Measurements from ENCODE around the gene FAM50B.

FAM50B gene

DNA sequence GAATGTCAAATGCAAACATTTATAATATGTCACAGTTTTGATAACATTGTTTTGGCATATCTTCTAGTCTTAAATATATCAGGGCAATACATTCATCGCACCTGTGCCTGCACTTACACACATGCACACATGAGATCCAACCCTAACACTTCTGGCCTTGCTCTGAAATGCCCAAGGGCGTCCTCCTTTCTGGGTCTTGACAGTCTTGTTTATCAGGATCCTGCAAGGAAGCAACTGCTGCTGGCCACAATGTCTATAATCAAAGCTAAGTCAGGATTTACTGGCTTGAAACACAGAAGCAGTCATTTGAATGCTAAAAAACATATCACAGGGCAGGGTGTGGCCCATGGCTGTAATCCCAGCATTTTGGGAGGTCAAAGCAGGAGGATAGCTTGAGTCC is 32.9 kb upstream of the FAM50B start:
- POLR2A ChIA-PET, result no interaction called here
- no peak for TF ChIP-seq ZNF19 (tag by site-specific recombination; IDR thresholded peaks at IDR 0.05; ENCODE audit: low read depth)
- no peak for TF ChIP-seq EGR2 (tag by site-specific recombination; IDR thresholded peaks at IDR 0.05; ENCODE audit: low read depth)
- TF ChIP-seq ZNF335 (tag by site-specific recombination; conservative IDR thresholded peaks at IDR 0.05), result no peak
- TF ChIP-seq ZNF555 (tag by site-specific recombination; conservative IDR thresholded peaks at IDR 0.05), result no peak
- TF ChIP-seq, protein P1, sequence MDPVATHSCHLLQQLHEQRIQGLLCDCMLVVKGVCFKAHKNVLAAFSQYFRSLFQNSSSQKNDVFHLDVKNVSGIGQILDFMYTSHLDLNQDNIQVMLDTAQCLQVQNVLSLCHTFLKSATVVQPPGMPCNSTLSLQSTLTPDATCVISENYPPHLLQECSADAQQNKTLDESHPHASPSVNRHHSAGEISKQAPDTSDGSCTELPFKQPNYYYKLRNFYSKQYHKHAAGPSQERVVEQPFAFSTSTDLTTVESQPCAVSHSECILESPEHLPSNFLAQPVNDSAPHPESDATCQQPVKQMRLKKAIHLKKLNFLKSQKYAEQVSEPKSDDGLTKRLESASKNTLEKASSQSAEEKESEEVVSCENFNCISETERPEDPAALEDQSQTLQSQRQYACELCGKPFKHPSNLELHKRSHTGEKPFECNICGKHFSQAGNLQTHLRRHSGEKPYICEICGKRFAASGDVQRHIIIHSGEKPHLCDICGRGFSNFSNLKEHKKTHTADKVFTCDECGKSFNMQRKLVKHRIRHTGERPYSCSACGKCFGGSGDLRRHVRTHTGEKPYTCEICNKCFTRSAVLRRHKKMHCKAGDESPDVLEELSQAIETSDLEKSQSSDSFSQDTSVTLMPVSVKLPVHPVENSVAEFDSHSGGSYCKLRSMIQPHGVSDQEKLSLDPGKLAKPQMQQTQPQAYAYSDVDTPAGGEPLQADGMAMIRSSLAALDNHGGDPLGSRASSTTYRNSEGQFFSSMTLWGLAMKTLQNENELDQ (tag by site-specific recombination; IDR thresholded peaks at IDR 0.05; ENCODE audit: low read depth), result no peak
- CTCF ChIA-PET, result interaction anchor here (0.9 to 1.8 kb wide), 2 partner anchors 10 to 162 kb away, joined by 4 read pairs; no protein-coding TSS in a partner anchor
- Histone ChIP-seq H3K4me1 (ENCODE audit: control insufficient read depth, insufficient read depth, low read length) (peaks cover 4% of the 10 kb centered on the region; the same call in 1 of the 2 replicates), H3K9me3 (ENCODE audit: control insufficient read depth, insufficient read depth, low read depth, low read length) (no peaks in the 10 kb centered on the region), H3K4me3 (ENCODE audit: low read depth, low read length) (no peak overlapping the region), H3K27ac (ENCODE audit: extremely low read depth, low read depth, low read length) (no peak overlapping the region), H3K36me3 (ENCODE audit: control insufficient read depth in 2 of 2, insufficient read depth in 1 of 2, low read length in 2 of 2) (no peaks in the 10 kb centered on the region)

GRCh38 chr6:3819161-3820110 is 29.7 kb upstream of the FAM50B start:
- ChIA-PET CTCF (interaction anchor here (0.6 to 1.0 kb wide), 5 partner anchors 10 to 348 kb away, joined by 3 to 5 read pairs (median 3); no protein-coding TSS in a partner anchor), POLR2A (interaction anchor here (1.1 kb wide), 1 partner anchor 11 kb away, joined by 3 read pairs; no protein-coding TSS in a partner anchor)
- Histone ChIP-seq H3K9me3 (ENCODE audit: control insufficient read depth, insufficient read depth, low read depth, low read length) (no peaks in the 10 kb centered on the region), H3K4me1 (ENCODE audit: control insufficient read depth, insufficient read depth, low read length) (no peaks in the 10 kb centered on the region), H3K27ac (ENCODE audit: extremely low read depth, low read depth, low read length) (no peak overlapping the region), H3K4me3 (ENCODE audit: low read depth, low read length) (no peak overlapping the region), H3K36me3 (ENCODE audit: control insufficient read depth in 2 of 2, insufficient read depth in 1 of 2, low read length in 2 of 2) (no peaks in the 10 kb centered on the region)
- TF ChIP-seq ZBTB17 (tag by site-specific recombination; IDR thresholded peaks at IDR 0.05) (no peak), BCL11B (tag by site-specific recombination; IDR thresholded peaks at IDR 0.05; ENCODE audit: low read depth) (no peak), PBX3 (CRISPR knock-in tag; IDR thresholded peaks at IDR 0.05) (no peak), SETDB1 (IDR thresholded peaks at IDR 0.05; ENCODE audit: insufficient read length, low read length) (no peak), ZNF549 (tag by site-specific recombination; IDR thresholded peaks at IDR 0.05) (no peak), ZNF362 (tag by site-specific recombination; IDR thresholded peaks at IDR 0.05) (no peak), HOXD13 (CRISPR knock-in tag; IDR thresholded peaks at IDR 0.05; ENCODE audit: borderline replicate concordance) (no peak), ATF2 (tag by site-specific recombination; IDR thresholded peaks at IDR 0.05; ENCODE audit: low read depth) (no peak), ZNF184 (tag by site-specific recombination; IDR thresholded peaks at IDR 0.05) (no peak), ZNF24 (tag by site-specific recombination; IDR thresholded peaks at IDR 0.05) (no peak), SP7 (tag by site-specific recombination; IDR thresholded peaks at IDR 0.05) (no peak), ZNF394 (tag by site-specific recombination; IDR thresholded peaks at IDR 0.05; ENCODE audit: borderline replicate concordance) (no peak)
- TF ChIP-seq, protein P2, sequence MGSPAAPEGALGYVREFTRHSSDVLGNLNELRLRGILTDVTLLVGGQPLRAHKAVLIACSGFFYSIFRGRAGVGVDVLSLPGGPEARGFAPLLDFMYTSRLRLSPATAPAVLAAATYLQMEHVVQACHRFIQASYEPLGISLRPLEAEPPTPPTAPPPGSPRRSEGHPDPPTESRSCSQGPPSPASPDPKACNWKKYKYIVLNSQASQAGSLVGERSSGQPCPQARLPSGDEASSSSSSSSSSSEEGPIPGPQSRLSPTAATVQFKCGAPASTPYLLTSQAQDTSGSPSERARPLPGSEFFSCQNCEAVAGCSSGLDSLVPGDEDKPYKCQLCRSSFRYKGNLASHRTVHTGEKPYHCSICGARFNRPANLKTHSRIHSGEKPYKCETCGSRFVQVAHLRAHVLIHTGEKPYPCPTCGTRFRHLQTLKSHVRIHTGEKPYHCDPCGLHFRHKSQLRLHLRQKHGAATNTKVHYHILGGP (tag by site-specific recombination; IDR thresholded peaks at IDR 0.05), result no peak
- TF ChIP-seq, protein P3, sequence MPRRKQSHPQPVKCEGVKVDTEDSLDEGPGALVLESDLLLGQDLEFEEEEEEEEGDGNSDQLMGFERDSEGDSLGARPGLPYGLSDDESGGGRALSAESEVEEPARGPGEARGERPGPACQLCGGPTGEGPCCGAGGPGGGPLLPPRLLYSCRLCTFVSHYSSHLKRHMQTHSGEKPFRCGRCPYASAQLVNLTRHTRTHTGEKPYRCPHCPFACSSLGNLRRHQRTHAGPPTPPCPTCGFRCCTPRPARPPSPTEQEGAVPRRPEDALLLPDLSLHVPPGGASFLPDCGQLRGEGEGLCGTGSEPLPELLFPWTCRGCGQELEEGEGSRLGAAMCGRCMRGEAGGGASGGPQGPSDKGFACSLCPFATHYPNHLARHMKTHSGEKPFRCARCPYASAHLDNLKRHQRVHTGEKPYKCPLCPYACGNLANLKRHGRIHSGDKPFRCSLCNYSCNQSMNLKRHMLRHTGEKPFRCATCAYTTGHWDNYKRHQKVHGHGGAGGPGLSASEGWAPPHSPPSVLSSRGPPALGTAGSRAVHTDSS (tag by site-specific recombination; IDR thresholded peaks at IDR 0.05), result no peak
